Muscle layer of duodenum (tissue), 2 donors: Measurements from ENCODE around the gene GLYR1.

Experiments
- H3K27ac ChIP-seq: one replicate; pipeline ENCODE4 v1.7.0; 2013; ENCODE audit warnings: mild to moderate bottlenecking, low read length
- H3K27me3 ChIP-seq: one replicate; pipeline ENCODE4 v1.7.0; 2013; ENCODE audit warnings: low read depth, mild to moderate bottlenecking, control low read depth, low read length
- H3K36me3 ChIP-seq, 2 donors: one replicate each; pipeline ENCODE4 v1.7.0; 2013; ENCODE audit warnings: low read length in 2 of 2, control low read depth in 1 of 2, mild to moderate bottlenecking in 1 of 2; ENCODE audit not compliant: insufficient read depth in 2 of 2, control insufficient read depth in 1 of 2
- H3K4me1 ChIP-seq, 2 donors: one replicate each; pipeline ENCODE4 v1.7.0; 2013; ENCODE audit warnings: low read length in 2 of 2, mild to moderate bottlenecking in 2 of 2, control low read depth in 1 of 2, moderate library complexity in 1 of 2; ENCODE audit not compliant: insufficient read depth in 2 of 2, control insufficient read depth in 1 of 2
- H3K4me3 ChIP-seq, 2 donors: one replicate each; pipeline ENCODE4 v1.7.0; 2013; ENCODE audit warnings: low read length in 2 of 2, low read depth in 1 of 2, mild to moderate bottlenecking in 1 of 2
- H3K9me3 ChIP-seq, 2 donors: one replicate each; pipeline ENCODE4 v1.7.0; 2013; ENCODE audit warnings: low read length in 2 of 2, control low read depth in 1 of 2, mild to moderate bottlenecking in 1 of 2; ENCODE audit not compliant: control insufficient read depth in 1 of 2
- donor health status: healthy.

The GLYR1 gene

DNA sequence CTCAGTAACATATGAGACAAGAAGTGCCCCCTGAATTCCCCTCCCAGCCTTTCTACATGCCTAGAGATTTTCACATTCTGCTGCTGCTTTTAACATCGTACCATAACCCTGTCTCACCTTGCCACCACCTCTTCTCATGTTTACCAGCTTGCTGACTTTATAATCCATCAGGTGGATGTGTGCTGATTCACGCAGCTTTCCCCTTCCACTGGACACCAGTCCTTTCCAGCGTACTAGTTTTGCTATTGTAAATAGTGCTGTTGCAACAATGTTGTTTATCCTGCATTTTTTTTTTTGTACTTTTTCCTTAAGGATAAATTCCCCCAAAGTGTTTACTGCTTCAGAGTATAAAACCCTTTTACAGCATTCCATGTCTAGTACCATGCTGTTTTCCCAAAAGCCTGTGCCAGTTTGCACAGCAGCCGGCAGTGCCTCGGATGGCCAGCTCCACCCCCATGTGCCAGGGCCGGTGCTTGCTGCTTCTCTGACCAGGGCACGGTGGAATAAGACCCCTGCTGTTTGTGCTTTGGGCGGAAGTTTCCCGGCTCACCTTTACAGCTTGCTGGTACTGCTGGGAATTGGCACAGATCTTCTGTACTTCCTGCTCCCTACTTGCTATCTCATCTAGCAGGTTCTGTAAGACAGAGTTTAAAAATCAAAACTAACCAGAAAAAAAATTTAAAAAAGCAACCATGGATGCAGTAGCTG is 41.5 kb upstream of the GLYR1 start:
- H3K9me3 ChIP-seq = no peaks in the 10 kb centered on the region
- H3K27ac ChIP-seq = no peak overlapping the region
- H3K36me3 ChIP-seq = peaks cover 32 to 55% of the 10 kb centered on the region in 2 donors
- no peak overlapping the region for H3K4me3 ChIP-seq
- H3K27me3 ChIP-seq = no peaks in the 10 kb centered on the region
- peaks cover 0 to 11% of the 10 kb centered on the region in 2 donors for H3K4me1 ChIP-seq

DNA sequence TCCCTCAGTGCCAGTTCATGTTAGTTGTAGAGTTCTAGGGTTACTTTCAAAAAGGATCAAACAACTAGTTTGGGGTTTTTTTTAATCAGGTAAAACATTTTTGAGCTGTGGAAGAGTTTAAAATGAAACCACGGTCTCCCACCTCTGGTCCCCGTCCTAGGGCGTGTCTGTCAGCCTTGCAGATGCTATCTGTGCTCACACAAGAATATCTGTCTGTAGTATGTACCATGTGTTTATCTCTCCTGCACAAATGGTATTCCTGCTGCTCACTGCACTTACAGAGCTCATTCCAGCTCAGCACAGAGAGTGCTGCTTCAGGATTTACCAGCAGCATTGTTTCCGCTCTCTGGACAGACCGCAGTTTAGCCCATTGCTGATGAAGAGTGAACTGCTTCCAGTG is 39.1 kb upstream of the GLYR1 start:
- H3K4me3 ChIP-seq = no peak overlapping the region
- H3K9me3 ChIP-seq = no peaks in the 10 kb centered on the region
- peaks cover 50 to 77% of the 10 kb centered on the region in 2 donors for H3K36me3 ChIP-seq
- no peaks in the 10 kb centered on the region for H3K27me3 ChIP-seq
- no peak overlapping the region for H3K27ac ChIP-seq
- peaks cover 0 to 15% of the 10 kb centered on the region in 2 donors for H3K4me1 ChIP-seq

DNA sequence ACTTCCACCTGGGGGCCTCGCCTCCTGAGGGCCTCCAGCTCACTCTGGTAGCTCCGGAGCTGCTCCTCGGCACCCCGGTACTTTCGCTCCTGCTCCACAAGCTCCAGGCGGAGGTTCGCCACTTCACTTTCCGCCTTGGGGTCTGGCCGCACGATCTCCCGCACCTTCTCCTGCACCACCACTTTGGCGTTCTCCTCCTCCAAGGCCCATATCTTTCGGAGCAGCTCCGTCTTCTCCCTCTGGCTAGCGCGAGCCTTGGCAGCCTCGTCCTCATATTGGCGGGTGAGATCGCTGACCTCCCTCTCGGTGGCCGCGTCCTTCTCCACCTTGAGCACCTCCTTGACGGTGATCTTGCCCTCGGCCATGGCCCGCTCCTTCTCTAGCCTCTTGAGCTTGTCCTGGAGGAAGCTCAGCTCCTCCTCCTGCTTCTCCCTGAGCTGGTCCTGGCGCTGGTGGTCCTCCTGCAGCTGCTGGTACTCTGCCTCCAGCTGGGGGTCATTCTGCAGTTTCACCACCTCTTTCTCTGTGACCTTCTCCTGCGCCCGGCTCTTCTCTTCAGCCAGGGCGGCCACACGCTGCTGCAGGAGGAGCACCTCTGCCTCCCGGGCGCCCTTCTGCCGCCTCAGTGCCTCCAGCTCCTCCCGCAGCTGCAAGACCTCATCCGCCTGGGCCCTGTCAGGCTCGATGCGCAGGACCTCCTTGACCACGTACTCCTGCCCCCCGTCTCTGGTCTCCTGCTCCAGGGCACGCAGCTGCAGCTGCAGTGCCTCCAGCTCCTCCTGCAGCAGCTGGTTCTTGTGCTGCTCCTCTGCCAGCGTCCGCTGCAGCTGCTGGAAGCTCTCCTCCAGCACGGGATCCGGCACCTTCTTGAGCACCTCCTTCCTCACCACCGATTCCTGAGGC is 38.1 kb upstream of the GLYR1 start:
- Histone ChIP-seq H3K27me3 (no peaks in the 10 kb centered on the region), H3K9me3 (no peaks in the 10 kb centered on the region), H3K4me1 (peaks cover 0 to 15% of the 10 kb centered on the region in 2 donors), H3K27ac (no peak overlapping the region), H3K36me3 (peaks cover 59 to 85% of the 10 kb centered on the region in 2 donors), H3K4me3 (no peak overlapping the region)

DNA sequence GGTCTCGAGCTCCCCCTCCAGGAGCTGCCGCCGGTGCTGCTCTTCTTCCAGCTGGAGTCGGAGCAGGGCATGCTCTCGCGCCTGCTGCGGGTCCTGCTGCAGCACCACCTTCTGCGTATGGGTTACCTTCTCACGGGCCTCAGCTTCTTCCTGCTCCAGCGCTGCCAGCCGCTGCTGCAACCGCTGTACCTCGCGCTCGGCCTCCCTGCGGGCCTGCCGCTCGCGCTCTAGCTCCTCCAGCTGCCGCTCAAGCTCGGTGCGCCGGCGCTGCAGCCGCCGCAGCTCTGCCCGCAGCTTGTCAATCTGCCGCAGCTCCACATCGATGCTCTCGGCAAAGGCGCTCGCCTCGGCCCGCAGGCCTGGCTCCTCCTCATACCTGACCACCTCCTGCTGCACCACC is 37.1 kb upstream of the GLYR1 start:
- H3K36me3 ChIP-seq = peaks cover 69 to 86% of the 10 kb centered on the region in 2 donors

DNA sequence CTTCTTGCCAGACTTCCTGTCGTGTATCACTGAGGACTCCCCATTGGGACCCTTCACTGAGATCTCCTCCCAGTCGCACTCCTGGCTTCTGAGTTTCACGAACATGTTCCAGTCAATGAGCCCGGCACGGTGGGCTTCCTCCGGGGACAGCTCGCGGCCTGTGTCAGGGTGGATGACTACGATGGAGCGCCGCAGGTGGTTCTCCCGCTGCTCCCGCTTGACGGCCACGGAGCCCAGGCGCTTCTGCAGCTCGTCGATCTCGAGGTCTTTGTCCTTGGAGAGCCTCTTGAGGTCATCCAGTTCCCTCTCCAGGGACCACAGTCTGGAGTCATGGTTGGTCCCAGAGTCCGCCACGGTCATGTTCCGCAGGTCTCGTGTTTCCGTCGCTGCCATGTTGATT is 36.4 kb upstream of the GLYR1 start:
- Histone ChIP-seq H3K27ac (no peak overlapping the region), H3K4me1 (peaks cover 0 to 15% of the 10 kb centered on the region in 2 donors), H3K9me3 (no peaks in the 10 kb centered on the region), H3K27me3 (no peaks in the 10 kb centered on the region), H3K4me3 (no peak overlapping the region), H3K36me3 (peaks cover 71 to 93% of the 10 kb centered on the region in 2 donors)

More for the DNA sequence above, 37.1 kb upstream of the GLYR1 start:
- H3K27me3 ChIP-seq = no peaks in the 10 kb centered on the region
- H3K27ac ChIP-seq = no peak overlapping the region
- no peaks in the 10 kb centered on the region for H3K9me3 ChIP-seq
- peaks cover 0 to 15% of the 10 kb centered on the region in 2 donors for H3K4me1 ChIP-seq
- no peak overlapping the region for H3K4me3 ChIP-seq

DNA sequence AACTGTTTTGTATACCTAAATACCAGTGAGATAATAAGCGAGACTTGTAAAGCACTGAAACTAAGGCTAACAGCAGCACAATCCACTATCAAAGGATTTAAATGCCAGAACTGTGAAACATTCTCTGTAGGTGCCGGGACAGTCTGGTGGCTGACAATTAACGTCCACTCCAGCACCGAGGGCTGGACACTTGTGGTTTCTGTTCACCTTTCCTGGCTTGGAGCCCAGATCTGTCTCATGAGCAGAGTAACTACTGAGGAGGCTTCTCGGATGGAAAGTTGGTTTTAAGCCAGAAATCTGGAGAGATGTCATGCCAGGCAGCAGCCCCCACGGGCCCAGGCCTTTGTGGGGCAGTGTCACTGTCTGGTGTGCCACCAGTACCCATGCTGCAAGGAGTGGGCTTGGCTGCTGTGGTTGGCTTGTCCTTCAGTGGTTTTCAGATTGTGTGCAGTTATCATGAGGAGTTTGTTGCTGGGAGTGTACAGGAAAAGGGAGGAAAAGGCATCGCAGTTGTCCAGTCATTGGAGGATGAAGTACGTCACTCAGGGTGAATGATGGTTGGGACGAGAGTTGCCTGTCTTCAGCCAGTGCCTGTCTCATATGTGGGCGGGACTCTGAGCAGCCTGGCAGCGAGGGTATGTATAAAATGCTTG is 35.7 kb upstream of the GLYR1 start:
- Histone ChIP-seq H3K27ac (no peak overlapping the region), H3K36me3 (peaks cover 74 to 94% of the 10 kb centered on the region in 2 donors)

DNA sequence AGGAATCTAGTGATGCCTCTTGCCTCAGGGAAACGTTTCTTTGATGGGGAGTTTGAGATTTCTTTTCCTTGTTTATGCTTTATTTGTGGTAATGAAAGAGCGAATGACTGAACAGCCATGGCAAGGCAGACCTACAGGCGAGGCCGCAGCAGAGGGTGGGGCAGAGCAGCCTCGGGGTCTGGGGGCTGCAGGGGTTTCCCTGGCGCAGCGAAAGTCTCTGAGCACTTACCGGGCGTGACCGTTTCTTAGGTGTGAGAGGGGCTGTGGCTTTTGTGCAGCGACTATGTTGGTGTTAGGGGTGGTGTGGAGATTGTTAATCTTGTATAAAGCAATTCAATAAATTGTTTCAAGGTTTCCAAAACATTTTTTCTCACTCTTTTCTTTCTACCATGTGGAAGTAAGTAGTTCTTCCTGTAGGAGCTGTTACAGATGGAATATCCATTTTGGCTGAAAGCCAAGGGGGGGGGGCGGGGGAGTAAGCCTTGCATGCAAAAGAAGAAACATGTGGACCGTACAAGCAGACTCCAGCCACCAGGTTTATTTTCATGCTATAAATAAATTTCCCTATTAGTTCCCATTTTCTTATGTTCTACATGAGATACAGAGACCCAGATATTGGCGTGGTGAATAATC is 35.0 kb upstream of the GLYR1 start:
- peaks cover 79 to 94% of the 10 kb centered on the region in 2 donors for H3K36me3 ChIP-seq
- H3K4me3 ChIP-seq = no peak overlapping the region
- H3K4me1 ChIP-seq = peaks cover 0 to 15% of the 10 kb centered on the region in 2 donors
- no peaks in the 10 kb centered on the region for H3K9me3 ChIP-seq
- no peak overlapping the region for H3K27ac ChIP-seq
- H3K27me3 ChIP-seq = no peaks in the 10 kb centered on the region

More for the DNA sequence above, 35.7 kb upstream of the GLYR1 start:
- Histone ChIP-seq H3K4me1 (peaks cover 0 to 15% of the 10 kb centered on the region in 2 donors), H3K9me3 (no peaks in the 10 kb centered on the region), H3K4me3 (no peak overlapping the region), H3K27me3 (no peaks in the 10 kb centered on the region)

DNA sequence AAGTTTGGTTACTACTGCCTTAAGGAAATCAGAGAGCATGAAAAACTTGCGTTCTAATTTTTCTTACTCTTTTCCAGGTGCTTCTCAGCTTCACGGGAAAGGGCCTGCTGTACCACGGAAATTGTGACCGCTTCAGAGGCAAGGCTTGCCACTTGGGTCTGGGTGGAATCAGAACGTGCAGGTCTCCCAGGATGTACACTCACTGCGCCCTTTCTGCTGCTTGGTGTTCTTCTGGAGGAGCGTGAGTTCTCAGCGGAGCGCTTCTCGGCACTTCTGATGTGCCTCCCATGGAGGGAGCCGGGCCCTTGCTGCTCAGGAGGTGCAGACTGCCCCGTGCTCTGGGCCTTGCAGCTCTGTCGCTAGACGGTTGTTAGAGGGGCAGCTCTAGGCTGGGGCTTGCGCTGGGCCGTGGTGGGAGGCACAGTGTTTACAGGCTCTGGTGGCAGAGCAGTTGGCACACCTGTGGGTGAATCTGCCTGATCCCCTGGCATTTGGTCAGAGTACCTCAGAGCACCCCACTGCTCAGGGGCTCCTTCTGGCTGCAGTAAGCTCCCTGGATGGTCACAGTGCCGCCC is 33.0 kb upstream of the GLYR1 start:
- H3K4me3 ChIP-seq = no peak overlapping the region
- no peaks in the 10 kb centered on the region for H3K27me3 ChIP-seq
- H3K4me1 ChIP-seq = peaks cover 0 to 15% of the 10 kb centered on the region in 2 donors
- H3K27ac ChIP-seq = no peak overlapping the region
- peaks cover 74 to 91% of the 10 kb centered on the region in 2 donors for H3K36me3 ChIP-seq
- no peaks in the 10 kb centered on the region for H3K9me3 ChIP-seq

DNA sequence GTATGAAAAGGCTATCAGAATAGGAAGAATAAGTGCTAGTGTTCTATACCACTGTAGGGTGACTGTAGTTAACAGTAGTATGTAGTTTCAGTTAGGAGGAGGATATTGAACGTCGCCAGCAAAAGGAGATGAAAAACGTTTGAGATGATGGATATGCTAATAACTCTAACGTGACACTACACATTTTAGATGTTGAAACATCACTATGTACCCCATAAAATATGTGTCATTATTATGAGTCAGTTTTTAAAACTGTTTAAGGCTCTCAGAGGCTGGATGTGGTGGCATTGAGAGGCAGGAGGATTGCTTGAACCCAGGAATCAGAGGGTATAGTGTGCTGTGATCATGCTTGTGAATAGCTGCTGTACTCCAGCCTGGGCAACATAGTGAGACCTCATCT is 32.0 kb upstream of the GLYR1 start:
- Histone ChIP-seq H3K27ac (no peak overlapping the region), H3K36me3 (peaks cover 73 to 91% of the 10 kb centered on the region in 2 donors)

DNA sequence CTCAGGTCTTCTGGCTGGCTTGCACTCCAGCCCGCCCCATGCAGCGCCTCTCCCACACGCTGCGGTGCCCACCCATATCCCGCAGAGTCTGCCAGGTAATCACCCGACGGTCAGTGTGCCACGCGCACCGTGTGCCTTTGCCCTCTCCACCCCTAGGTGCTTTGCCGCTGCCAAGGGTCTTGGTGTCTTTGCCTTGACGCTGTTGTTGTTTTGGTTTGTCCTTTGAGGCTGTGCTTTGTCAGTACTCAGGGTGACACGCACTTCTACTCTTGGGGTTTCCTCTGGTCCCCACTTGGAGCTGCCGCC is 30.2 kb upstream of the GLYR1 start:
- peaks cover 76 to 90% of the 10 kb centered on the region in 2 donors for H3K36me3 ChIP-seq
- no peaks in the 10 kb centered on the region for H3K27me3 ChIP-seq
- peaks cover 0 to 8% of the 10 kb centered on the region in 2 donors for H3K4me1 ChIP-seq
- no peak overlapping the region for H3K27ac ChIP-seq
- H3K4me3 ChIP-seq = no peak overlapping the region
- no peaks in the 10 kb centered on the region for H3K9me3 ChIP-seq

More for the DNA sequence above, 32.0 kb upstream of the GLYR1 start:
- Histone ChIP-seq H3K9me3 (no peaks in the 10 kb centered on the region), H3K4me3 (no peak overlapping the region), H3K27me3 (no peaks in the 10 kb centered on the region), H3K4me1 (peaks cover 0 to 15% of the 10 kb centered on the region in 2 donors)
